Cardiac muscle cell (in vitro differentiated cells and primary cell): ENCODE measurements around the gene UNC5B. TPM values are rescaled to one million over a fixed set of nuclear protein-coding genes. Genes with fewer than 3 reads are reported as not detected.

Source experiments
- DNase-seq, 2 donors: peaks; one replicate each; pipeline versions ENCODE4 v3.0.0 to v3.0.0-alpha.2; 2010 to 2017; ENCODE audit warnings: low read depth in 1 of 2, low spot score in 1 of 2
- H3K27ac ChIP-seq: fragments of 200-600 bp; sonication (generic); 2 replicates; pipeline ENCODE4 v1.5.1; 2016
- H3K27me3 ChIP-seq: fragments of 200-600 bp; sonication (generic); 2 replicates; pipeline ENCODE4 v1.6.0; 2016; ENCODE audit warnings: control low read depth
- H3K36me3 ChIP-seq: fragments of 200-600 bp; sonication (generic); 2 replicates; pipeline ENCODE4 v1.5.1; 2016; ENCODE audit warnings: control low read depth
- H3K4me1 ChIP-seq: fragments of 200-600 bp; sonication (generic); 2 replicates; pipeline ENCODE4 v1.8.1; 2017; ENCODE audit warnings: low read depth, mild to moderate bottlenecking, mixed run types
- H3K4me3 ChIP-seq: fragments of 200-600 bp; sonication (generic); 2 replicates; pipeline ENCODE4 v1.5.1; 2016; ENCODE audit warnings: mild to moderate bottlenecking
- H3K9me3 ChIP-seq: fragments of 200-600 bp; sonication (generic); 2 replicates; pipeline ENCODE4 v1.5.1; 2017; ENCODE audit warnings: low read depth, mild to moderate bottlenecking, control low read depth
- CTCF ChIP-seq: IDR thresholded peaks from 2 replicates; pipeline ENCODE4 v1.5.1; 2012; ENCODE audit warnings: low read depth, mild to moderate bottlenecking, low read length
- polyA plus RNA-seq: library from polyadenylated mRNA; unstranded; fragments of >200 nt; fragmentation: Nextera tagmentation; extraction: Ambion mirVana; gene quantifications from 2 replicates; pipeline ENCODE4 v1.2.1, GENCODE V29; 2016
- total RNA-seq: library from RNA; depleted of rRNA; stranded (reverse); fragments of >200 nt; gene quantifications from 2 replicates; pipeline ENCODE4 v1.2.3, GENCODE V29; 2016

UNC5B gene
- total and polyA plus RNA-seq, 2 experiments from 2014 or later, result 73.3 to 172 TPM

- H3K4me3 ChIP-seq, result no peak overlapping the region
- no peak for TF ChIP-seq CTCF
- no peaks in the 10 kb centered on the region for H3K9me3 ChIP-seq
- H3K27ac ChIP-seq, result no peak overlapping the region
- no peaks in the 10 kb centered on the region for H3K36me3 ChIP-seq
- no peaks in the 10 kb centered on the region for H3K4me1 ChIP-seq
- no peaks in the 10 kb centered on the region for H3K27me3 ChIP-seq
- DNase-seq, result no peak
These were observed 21.4 kb upstream of the UNC5B start for GRCh38 chr10:71191019-71191418.

GRCh38 chr10:71191551-71192076 lies 20.8 kb upstream of the UNC5B start:
- Histone ChIP-seq H3K9me3 (no peaks in the 10 kb centered on the region), H3K4me3 (no peak overlapping the region), H3K27me3 (no peaks in the 10 kb centered on the region), H3K4me1 (no peaks in the 10 kb centered on the region), H3K27ac (no peak overlapping the region), H3K36me3 (no peaks in the 10 kb centered on the region)
- DNase-seq, result no peak
- no peak for TF ChIP-seq CTCF

GRCh38 chr10:71193516-71193915 lies 18.9 kb upstream of the UNC5B start:
- Histone ChIP-seq H3K27ac (no peak overlapping the region), H3K4me3 (no peak overlapping the region), H3K9me3 (no peaks in the 10 kb centered on the region), H3K4me1 (no peaks in the 10 kb centered on the region), H3K36me3 (no peaks in the 10 kb centered on the region), H3K27me3 (no peaks in the 10 kb centered on the region)
- TF ChIP-seq CTCF, result no peak
- no peak for DNase-seq

GRCh38 chr10:71197955-71198354 lies 14.4 kb upstream of the UNC5B start:
- Histone ChIP-seq H3K9me3 (no peaks in the 10 kb centered on the region), H3K36me3 (no peaks in the 10 kb centered on the region), H3K4me3 (no peak overlapping the region), H3K27me3 (no peaks in the 10 kb centered on the region), H3K4me1 (peaks cover 17% of the 10 kb centered on the region), H3K27ac (no peak overlapping the region)
- TF ChIP-seq CTCF, result no peak
- no peak for DNase-seq

- peak overlapping the region; percentile 82 for H3K27ac ChIP-seq
- no peak for DNase-seq
- H3K9me3 ChIP-seq, result no peaks in the 10 kb centered on the region
- H3K4me1 ChIP-seq, result peaks cover 26% of the 10 kb centered on the region
- H3K4me3 ChIP-seq, result no peak overlapping the region
- H3K36me3 ChIP-seq, result no peaks in the 10 kb centered on the region
- no peaks in the 10 kb centered on the region for H3K27me3 ChIP-seq
- TF ChIP-seq CTCF, result no peak
These were observed 10.5 kb upstream of the UNC5B start for GRCh38 chr10:71201849-71202248.

GRCh38 chr10:71202314-71202713 lies 10.1 kb upstream of the UNC5B start:
- Histone ChIP-seq H3K27ac (peak overlapping the region; percentile 82), H3K27me3 (no peaks in the 10 kb centered on the region), H3K36me3 (no peaks in the 10 kb centered on the region), H3K9me3 (no peaks in the 10 kb centered on the region), H3K4me3 (no peak overlapping the region), H3K4me1 (peaks cover 26% of the 10 kb centered on the region)
- TF ChIP-seq CTCF, result no peak
- no peak for DNase-seq
